GM12865 (cell line): ENCODE data around the gene NNAT.

ENCODE experiments used
- DNase-seq: peaks from one replicate; pipeline ENCODE4 v3.0.0; 2010; ENCODE audit warnings: low read depth
- H3K4me3 ChIP-seq: 2 replicates; pipeline ENCODE4 v1.5.1; 2011; ENCODE audit warnings: mild to moderate bottlenecking, low read depth, low read length, control low read depth
- CTCF ChIP-seq: IDR thresholded peaks from 2 replicates; pipeline ENCODE4 v1.5.1; 2011; ENCODE audit warnings: low read length, control low read depth, low read depth, inconsistent platforms; ENCODE audit not compliant: insufficient read depth; ENCODE audit errors: missing control alignments

NNAT gene

GRCh38 chr20:37511610-37512275 is 9.3 kb upstream of the NNAT start:
- DNase-seq: no peak
- H3K4me3 ChIP-seq: no peak overlapping the region
- TF ChIP-seq CTCF: no peak

- TF ChIP-seq CTCF: no peak
- H3K4me3 ChIP-seq: no peak overlapping the region
- DNase-seq: no peak
Measured at GRCh38 chr20:37513779-37514359, 7.2 kb upstream of the NNAT start.

- TF ChIP-seq CTCF: no peak
- no peak for DNase-seq
- no peak overlapping the region for H3K4me3 ChIP-seq
Measured at GRCh38 chr20:37515876-37516275, 5.2 kb upstream of the NNAT start.

GRCh38 chr20:37516811-37517750 is 4.0 kb upstream of the NNAT start:
- TF ChIP-seq CTCF: no peak
- no peak overlapping the region for H3K4me3 ChIP-seq
- DNase-seq: no peak

- H3K4me3 ChIP-seq: no peak overlapping the region
- no peak for TF ChIP-seq CTCF
Measured at GRCh38 chr20:37518059-37518458, 3.0 kb upstream of the NNAT start.

GRCh38 chr20:37518606-37519507 is 2.2 kb upstream of the NNAT start:
- H3K4me3 ChIP-seq: no peak overlapping the region
- no peak for TF ChIP-seq CTCF
- DNase-seq: no peak

More at GRCh38 chr20:37518059-37518458, 3.0 kb upstream of the NNAT start:
- no peak for DNase-seq
